ENCODE measurements around the gene ERC2.

ERC2 gene

GRCh38 chr3:55984626-55985025 is 483.6 kb downstream of the ERC2 start:
- no peak for DNase-seq (ENCODE audit: low read depth)

DNA sequence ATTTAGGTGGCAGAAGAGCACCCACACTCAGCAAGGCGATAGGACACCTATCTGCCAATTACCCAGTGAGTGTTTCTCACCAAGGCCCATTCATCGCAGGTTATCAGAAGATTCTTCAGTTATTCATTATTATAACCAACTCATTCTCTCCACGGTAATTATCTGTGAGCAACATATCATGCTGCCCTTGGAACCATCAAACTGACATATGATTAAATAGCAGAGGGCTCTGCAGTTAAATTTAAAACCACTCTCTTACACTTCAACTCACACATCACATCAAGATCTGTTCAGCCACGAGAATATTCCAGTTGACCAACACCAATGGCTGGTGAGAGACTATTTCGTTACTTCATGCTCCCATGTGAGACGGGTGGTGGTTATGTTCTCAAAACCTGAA is 489.3 kb downstream of the ERC2 start:
- DNase-seq (ENCODE audit: low read depth), result no peak

GRCh38 chr3:55974421-55975165 is 493.7 kb downstream of the ERC2 start:
- DNase-seq (ENCODE audit: low read depth), result no peak

DNA sequence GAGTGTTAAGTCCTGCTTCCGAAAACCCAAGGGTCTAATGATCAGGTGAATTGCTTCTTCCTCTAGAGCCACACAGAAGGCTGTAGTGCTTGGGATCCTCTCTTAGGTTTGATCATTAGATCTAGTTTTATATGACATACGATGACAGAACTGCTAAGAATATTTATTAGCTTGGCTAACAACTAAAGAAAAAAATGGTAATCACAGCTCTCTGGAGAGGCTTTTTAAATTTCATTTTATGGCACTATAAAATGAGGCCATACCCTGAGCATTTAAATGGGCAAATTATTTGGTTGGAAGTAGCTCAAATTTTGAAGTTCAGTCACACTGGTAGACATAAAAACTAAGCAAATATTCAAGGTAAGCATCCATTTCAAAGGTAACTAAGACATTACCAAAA is 498.6 kb downstream of the ERC2 start:
- DNase-seq (ENCODE audit: low read depth), result no peak

DNA sequence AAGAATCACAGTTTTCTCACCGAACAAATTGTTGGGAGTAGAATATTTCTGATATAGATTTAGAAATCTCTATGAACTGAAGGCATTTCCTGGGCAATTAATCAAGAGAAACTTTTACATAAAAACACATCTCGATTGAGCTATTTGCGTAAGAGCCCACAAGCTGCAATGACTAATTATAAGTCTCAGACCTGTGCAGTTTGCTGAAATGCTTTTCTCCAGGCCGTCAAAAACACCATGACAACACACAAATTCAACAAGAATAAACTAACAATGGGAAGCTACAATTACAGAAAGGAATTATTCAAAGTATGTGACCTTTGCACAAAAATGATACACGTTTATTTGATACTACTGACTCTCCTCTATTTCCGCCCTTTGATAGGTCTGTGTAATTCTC is 499.9 kb downstream of the ERC2 start:
- no peak for DNase-seq (ENCODE audit: low read depth)

DNA sequence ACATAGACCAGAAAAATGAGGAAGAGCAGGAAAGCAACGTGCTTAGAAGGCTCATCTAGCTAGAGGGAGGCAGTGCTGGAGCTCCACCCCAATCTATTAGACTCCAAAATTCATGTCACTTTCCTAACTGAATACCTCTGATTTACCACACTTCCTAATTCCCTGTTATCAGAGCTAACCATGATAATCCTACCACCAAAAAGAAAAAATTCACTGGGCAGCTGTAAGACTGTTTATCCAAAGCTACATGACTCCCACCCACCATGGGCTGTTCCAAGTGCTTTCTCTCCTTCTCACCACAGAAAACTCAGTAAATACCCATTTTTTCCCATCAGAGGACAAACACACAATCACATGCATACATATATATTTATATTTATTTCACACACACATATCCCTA is 501.7 kb downstream of the ERC2 start:
- no peak for DNase-seq (ENCODE audit: low read depth)

GRCh38 chr3:55965776-55966175 is 502.5 kb downstream of the ERC2 start:
- no peak for DNase-seq (ENCODE audit: low read depth)

DNA sequence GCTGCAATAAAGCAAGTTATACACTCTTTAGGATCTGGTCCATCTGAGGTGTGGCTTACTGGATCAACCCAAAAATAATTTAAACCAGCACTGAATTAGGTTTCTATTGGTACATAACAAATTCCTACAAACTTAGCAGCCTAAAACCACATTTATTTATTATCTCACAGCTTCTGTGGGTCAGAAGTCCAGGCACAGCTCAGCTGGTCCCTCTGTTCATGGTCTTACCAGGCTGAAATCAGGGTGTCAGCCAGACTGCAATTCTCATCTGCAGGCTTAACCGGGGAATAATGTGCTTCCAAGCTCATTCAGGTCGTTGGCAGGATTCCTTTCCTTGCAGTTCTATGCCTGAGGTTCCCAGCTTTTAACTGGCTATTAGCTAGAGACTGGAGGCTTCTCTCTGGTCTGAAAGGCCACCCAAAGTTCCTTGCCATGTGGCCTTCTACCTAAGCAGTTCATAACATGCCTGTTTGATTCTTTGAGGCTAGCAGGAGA is 503.7 kb downstream of the ERC2 start:
- DNase-seq (ENCODE audit: low read depth), result no peak

DNA sequence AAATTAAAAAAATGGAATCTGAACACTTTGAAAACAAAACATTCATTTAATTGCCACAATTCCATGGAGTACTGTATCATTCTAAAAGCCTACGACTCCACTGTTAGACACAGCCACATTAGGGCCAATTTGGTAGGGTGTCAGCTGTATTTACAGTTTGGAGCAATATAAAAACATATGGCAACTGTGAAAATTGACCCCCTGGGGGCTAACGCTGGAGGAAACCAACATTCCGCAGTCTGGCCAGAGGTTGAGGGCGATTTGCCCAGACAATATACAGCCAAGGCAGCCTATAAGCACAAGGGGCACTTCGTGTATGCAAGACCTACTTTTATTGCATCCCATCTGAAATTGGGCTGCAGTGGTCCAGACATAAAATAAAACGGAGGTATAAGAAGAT is 504.7 kb downstream of the ERC2 start:
- no peak for DNase-seq (ENCODE audit: low read depth)

- DNase-seq (ENCODE audit: low read depth), result no peak
Measured at GRCh38 chr3:55959471-55960080, 508.7 kb downstream of the ERC2 start.

DNA sequence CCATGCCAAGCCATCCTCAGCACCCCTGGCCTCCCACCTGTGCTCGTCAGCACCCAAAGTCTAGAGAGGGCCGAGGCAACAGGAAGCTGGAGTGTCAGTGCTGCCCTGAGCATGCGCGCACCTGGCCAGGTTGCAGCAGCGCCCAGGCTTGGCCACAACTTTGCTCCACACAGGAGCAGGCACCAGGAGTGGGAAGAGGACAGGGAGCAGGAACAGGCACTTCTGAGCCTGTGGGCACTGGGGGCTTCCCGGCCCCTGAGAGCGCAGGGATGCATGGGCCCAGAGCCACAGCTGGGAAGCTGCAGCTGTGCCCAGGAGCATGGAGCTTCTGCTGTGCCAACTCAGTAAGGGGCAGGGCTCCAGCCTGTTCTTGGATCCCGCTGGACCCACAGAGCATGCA is 509.7 kb downstream of the ERC2 start:
- DNase-seq (ENCODE audit: low read depth), result no peak

DNA sequence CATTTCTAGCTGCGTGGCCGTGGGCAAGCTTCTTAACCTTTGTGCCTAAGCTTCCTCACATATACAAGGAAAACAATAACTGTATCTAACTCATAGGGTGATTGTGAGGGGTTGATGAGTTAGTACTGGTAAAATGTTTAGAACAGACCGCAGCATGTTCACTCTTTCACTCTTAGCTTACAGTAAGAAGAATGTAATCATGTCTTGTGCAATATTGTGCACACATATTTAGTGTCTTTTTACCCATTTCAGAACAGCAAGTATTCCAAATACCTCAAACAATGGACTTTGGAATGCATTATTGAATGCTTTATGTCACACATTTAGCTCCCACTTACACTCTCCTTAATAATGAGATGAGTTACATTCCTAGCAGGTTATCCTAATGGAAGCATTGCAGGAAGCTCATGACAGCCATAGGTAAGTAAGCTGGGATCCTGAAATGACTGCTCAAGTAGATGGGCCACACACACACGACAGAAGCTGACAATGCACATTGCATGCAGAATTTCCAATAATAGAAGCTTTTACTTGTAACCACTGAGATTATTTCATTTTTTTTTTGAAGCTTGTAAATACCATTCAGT is 512.3 kb downstream of the ERC2 start:
- no peak for DNase-seq (ENCODE audit: low read depth)

DNA sequence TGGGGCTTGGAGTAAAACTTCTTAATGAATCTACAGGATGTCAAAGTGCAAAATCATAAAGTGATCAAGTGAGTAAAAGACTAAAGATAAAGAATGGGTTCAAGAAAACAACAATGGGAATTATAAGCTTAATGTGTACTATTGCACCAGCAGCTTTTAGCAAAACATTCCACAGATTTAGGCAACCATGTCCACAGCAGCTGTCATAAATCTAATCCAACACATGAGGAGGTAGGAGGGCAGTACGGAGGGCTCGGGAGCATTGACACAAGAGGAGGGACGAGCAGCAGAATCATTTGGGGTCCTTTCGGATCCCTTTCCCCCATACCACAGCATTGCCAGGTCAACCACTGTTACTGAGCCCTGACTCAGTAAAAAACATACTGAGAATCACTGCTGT is 516.9 kb downstream of the ERC2 start:
- DNase-seq (ENCODE audit: low read depth), result no peak

GRCh38 chr3:55947406-55947805 is 520.9 kb downstream of the ERC2 start:
- no peak for DNase-seq (ENCODE audit: low read depth)

DNA sequence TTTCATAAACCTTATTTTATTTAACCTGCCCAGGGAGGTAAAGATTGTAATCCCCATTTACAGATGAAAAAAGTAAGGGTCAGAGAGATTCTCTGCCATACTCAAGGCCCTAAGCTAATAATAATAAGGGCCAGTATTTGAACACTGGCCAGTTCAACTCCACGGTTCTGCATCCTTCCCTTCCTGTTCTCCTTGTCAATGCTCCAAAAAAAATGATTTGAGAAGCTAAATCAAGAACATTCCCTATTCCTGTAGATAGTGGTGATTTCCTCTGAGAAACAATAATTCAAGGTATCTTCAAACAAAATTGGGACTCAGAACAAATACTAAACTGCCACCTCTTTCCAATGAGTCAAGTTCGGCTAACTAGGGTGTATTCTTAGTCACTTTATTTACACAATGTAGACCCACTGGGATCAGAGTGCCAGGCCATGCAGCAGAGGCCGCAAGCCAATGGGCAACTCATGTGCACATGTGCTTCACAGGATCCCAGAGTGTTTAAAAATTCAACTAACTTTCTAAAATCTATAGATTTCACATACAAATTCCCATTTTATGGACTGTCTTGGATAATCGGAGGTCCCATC is 521.6 kb downstream of the ERC2 start:
- no peak for DNase-seq (ENCODE audit: low read depth)

- no peak for DNase-seq (ENCODE audit: low read depth)
Measured at GRCh38 chr3:55942868-55943267, 525.4 kb downstream of the ERC2 start.

- DNase-seq (ENCODE audit: low read depth), result no peak
Measured at GRCh38 chr3:55939287-55939686, 529.0 kb downstream of the ERC2 start.

DNA sequence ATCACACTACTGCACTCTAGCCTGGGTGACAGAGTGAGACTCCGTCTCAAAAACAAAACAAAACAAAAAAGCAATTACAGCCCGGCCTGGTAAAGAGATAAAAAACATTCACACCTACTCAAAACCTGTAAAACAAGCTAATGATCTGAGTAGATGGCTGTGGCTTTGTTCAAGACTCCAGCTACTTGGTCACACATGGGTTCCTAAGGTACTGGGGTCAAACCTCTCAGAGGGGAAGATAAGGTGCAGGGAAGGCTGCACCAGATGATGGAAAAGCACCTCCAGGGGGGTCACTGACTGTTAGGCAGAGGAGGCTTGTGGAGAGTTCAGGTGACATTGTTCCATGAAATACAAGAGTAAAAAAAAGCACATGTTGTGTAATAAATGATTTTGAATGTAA is 531.0 kb downstream of the ERC2 start:
- no peak for DNase-seq (ENCODE audit: low read depth)

- no peak for DNase-seq (ENCODE audit: low read depth)
Measured at GRCh38 chr3:55936549-55937052, 531.7 kb downstream of the ERC2 start.

DNA sequence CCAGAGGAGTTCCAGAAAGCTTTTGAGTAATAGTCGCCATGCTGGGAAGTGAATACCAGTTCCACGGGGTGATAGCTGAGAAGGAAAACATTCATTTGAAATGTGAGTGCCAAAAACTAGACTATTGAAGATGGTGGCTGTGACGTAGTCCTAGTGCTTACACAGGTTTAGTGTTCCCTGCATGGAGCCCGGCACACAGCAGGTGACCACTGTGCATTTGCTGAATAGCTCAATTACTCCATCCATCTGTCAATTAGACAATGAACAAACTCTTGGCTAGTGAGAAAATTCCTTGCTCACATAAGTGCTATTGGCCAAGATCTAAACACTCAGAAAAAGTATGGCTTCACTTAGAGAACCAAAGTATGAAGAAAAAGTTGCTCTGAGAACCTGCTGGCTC is 533.0 kb downstream of the ERC2 start:
- DNase-seq (ENCODE audit: low read depth), result no peak

- no peak for DNase-seq (ENCODE audit: low read depth)
Measured at GRCh38 chr3:55934771-55935170, 533.5 kb downstream of the ERC2 start.

GRCh38 chr3:55929154-55929869 is 539.0 kb downstream of the ERC2 start:
- DNase-seq (ENCODE audit: low read depth), result no peak
